Caco-2 (cell line): ENCODE results near the gene DOCK4. TPM values are rescaled to one million over a fixed set of nuclear protein-coding genes. Genes with fewer than 3 reads are reported as not detected.

Experiments used
- BruUV-seq: library from RNA; stranded (reverse); fragments of 400-500 nt; replicated peaks from 2 replicates; lab custom pipeline; 2021; lab: Mats Ljungman, UMichigan
- CTCF ChIA-PET: fragments of 300-600 bp; sonication (Branson Sonifier 250); formaldehyde crosslinking; loops from one replicate; lab custom pipeline; 2022; ENCODE audit warnings: antibody characterized with exemption; lab: Charles Lee
- POLR2A ChIA-PET: fragments of 300-600 bp; sonication (Branson Sonifier 250); formaldehyde crosslinking; loops from one replicate; lab custom pipeline; 2022; ENCODE audit warnings: antibody characterized with exemption; lab: Charles Lee
- DNase-seq, 2 experiments: peaks; one replicate each; pipeline versions ENCODE4 v3.0.0 to v3.0.0-alpha.2; 2020 to 2022
- H3K27me3 ChIP-seq: replicated peaks from 2 replicates; pipeline ENCODE4 v1.6.0; 2011; ENCODE audit warnings: low read length; ENCODE audit not compliant: control insufficient read depth, insufficient read depth
- H3K36me3 ChIP-seq: 2 replicates; pipeline ENCODE4 v1.5.1; 2011; ENCODE audit warnings: low read length; ENCODE audit not compliant: control insufficient read depth, insufficient read depth
- H3K4me1 ChIP-seq: fragments of 250-450 bp; sonication (Bioruptor Pico); 2 replicates; pipeline ENCODE4 v1.5.1; 2020; ENCODE audit warnings: mild to moderate bottlenecking
- H3K4me3 ChIP-seq: 2 replicates; pipeline ENCODE4 v1.5.1; 2011; ENCODE audit warnings: low read depth, mild to moderate bottlenecking, control low read depth, low read length
- H3K9me3 ChIP-seq: fragments of 250-450 bp; sonication (Bioruptor Pico); 2 replicates; pipeline ENCODE4 v1.5.1; 2020; ENCODE audit warnings: mild to moderate bottlenecking, moderate library complexity
- H3K27ac Mint-ChIP-seq: one replicate; pipeline ENCODE4 v1.8.0; 2022; ENCODE audit warnings: mixed read lengths; ENCODE audit not compliant: unreplicated experiment
- H3K27me3 Mint-ChIP-seq: one replicate; pipeline ENCODE4 v1.8.0; 2022; ENCODE audit warnings: mixed read lengths; ENCODE audit not compliant: insufficient read depth, unreplicated experiment
- H3K36me3 Mint-ChIP-seq: one replicate; pipeline ENCODE4 v1.8.0; 2022; ENCODE audit warnings: mild to moderate bottlenecking, mixed read lengths; ENCODE audit not compliant: insufficient read depth, unreplicated experiment
- H3K4me1 Mint-ChIP-seq: one replicate; pipeline ENCODE4 v1.8.0; 2022; ENCODE audit warnings: low read depth, mixed read lengths; ENCODE audit not compliant: unreplicated experiment
- H3K4me3 Mint-ChIP-seq: one replicate; pipeline ENCODE4 v1.8.0; 2022; ENCODE audit warnings: mild to moderate bottlenecking, moderate library complexity, mixed read lengths; ENCODE audit not compliant: unreplicated experiment
- H3K9me3 Mint-ChIP-seq: one replicate; pipeline ENCODE4 v1.8.0; 2022; ENCODE audit warnings: mixed read lengths; ENCODE audit not compliant: unreplicated experiment
- CTCF ChIP-seq, 2 experiments: fragments of 200-600 bp in 1 of 2; IDR thresholded peaks; 1 replicate in 1 of 2; 2 replicates in 1 of 2; pipeline versions ENCODE4 v1.5.1 to v1.8.0; 2011 to 2022; ENCODE audit warnings: antibody characterized with exemption in 1 of 2, control low read depth in 1 of 2, inconsistent platforms in 1 of 2, low read depth in 1 of 2, low read length in 1 of 2, mild to moderate bottlenecking in 1 of 2, moderate library complexity in 1 of 2; ENCODE audit not compliant: insufficient read depth in 1 of 2, severe bottlenecking in 1 of 2, unreplicated experiment in 1 of 2
- intact Hi-C: fragments of 100-400 bp; cut with micrococcal nuclease; formaldehyde crosslinking; loops from one replicate; pipeline ENCODE4 v1.10.0; 2022; ENCODE audit not compliant: unreplicated experiment
- total RNA-seq: library from RNA; stranded (reverse); gene quantifications from 2 replicates; pipeline ENCODE4 v1.2.3, GENCODE V29; 2022

The DOCK4 gene
- total RNA-seq, 1 experiment from 2014 or later = 2.0 TPM

DNA sequence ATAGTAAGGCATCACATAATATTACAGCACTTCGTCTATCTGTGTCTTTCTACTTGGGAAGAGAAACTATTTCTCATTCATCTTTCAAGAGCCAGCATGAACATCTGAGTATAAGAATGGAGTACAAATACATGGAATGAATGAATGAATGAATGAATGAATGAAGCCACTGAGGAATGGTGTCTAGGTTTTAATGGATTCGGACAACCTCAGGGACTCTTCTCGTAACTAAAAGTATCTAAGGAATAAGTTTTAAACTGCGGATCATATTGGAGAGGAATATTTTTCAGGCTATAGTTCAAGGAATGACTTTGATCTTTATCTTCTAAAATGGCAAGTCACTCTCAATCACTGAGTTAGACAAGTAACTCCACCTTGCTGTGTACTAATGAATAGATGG is 199.0 kb downstream of the DOCK4 start:
- H3K9me3 ChIP-seq = no peaks in the 10 kb centered on the region
- CTCF ChIA-PET = no interaction called here
- Mint-ChIP-seq H3K4me1 (peaks cover 3% of the 10 kb centered on the region), H3K36me3 (no peaks in the 10 kb centered on the region), H3K27me3 (no peaks in the 10 kb centered on the region), H3K27ac (no peak overlapping the region), H3K9me3 (no peaks in the 10 kb centered on the region), H3K4me3 (no peak overlapping the region)
- no peak for DNase-seq
- no peaks in the 10 kb centered on the region; the same call in 1 of the 2 replicates for H3K36me3 ChIP-seq
- intact Hi-C loops = no loop called here
- no peak overlapping the region for H3K4me3 ChIP-seq
- BruUV-seq = no TSS peak
- no peak for TF ChIP-seq CTCF (IDR thresholded peaks at IDR 0.05; ENCODE audit: insufficient read depth in 1 of 2, low read depth in 1 of 2, low read length in 1 of 2, severe bottlenecking in 1 of 2, unreplicated experiment in 1 of 2)
- no peaks in the 10 kb centered on the region for H3K4me1 ChIP-seq
- H3K27me3 ChIP-seq = no peaks in the 10 kb centered on the region
- POLR2A ChIA-PET = no interaction called here

DNA sequence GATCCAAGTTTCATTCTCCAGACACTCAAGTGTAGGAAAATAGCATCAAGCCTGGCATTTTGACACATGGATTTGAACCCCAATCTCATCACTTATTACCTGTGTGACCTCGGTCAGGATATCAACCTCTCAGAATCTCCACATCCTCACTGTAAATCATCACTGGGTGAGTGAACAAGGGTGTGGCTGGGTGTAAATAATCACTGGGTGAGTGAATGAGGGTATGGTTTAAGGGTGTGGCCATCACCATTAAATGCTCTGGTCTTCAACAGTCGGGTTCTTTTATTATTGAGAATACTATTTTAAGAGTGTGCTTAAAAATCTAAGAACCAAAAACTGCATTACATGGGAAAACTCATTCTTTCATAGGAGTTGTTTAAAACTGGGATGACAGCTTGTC is 200.1 kb downstream of the DOCK4 start:
- no peak for TF ChIP-seq CTCF (IDR thresholded peaks at IDR 0.05; ENCODE audit: insufficient read depth in 1 of 2, low read depth in 1 of 2, low read length in 1 of 2, severe bottlenecking in 1 of 2, unreplicated experiment in 1 of 2)
- H3K36me3 ChIP-seq = no peaks in the 10 kb centered on the region; the same call in 1 of the 2 replicates

GRCh38 chr7:112005205-112005775 is 200.9 kb downstream of the DOCK4 start:
- H3K4me1 Mint-ChIP-seq = no peaks in the 10 kb centered on the region
- no peak for TF ChIP-seq CTCF (IDR thresholded peaks at IDR 0.05; ENCODE audit: insufficient read depth in 1 of 2, low read depth in 1 of 2, low read length in 1 of 2, severe bottlenecking in 1 of 2, unreplicated experiment in 1 of 2)
- H3K27me3 Mint-ChIP-seq = no peaks in the 10 kb centered on the region
- intact Hi-C loops = no loop called here
- no peaks in the 10 kb centered on the region for H3K36me3 Mint-ChIP-seq
- H3K9me3 Mint-ChIP-seq = no peaks in the 10 kb centered on the region
- ChIA-PET POLR2A (no interaction called here), CTCF (no interaction called here)
- BruUV-seq = no TSS peak
- no peak overlapping the region for H3K4me3 Mint-ChIP-seq
- no peak overlapping the region for H3K4me3 ChIP-seq
- no peaks in the 10 kb centered on the region for H3K27me3 ChIP-seq
- no peaks in the 10 kb centered on the region for H3K9me3 ChIP-seq
- H3K4me1 ChIP-seq = no peaks in the 10 kb centered on the region
- no peak overlapping the region for H3K27ac Mint-ChIP-seq
- no peak for DNase-seq
- H3K36me3 ChIP-seq = no peaks in the 10 kb centered on the region

More for the DNA sequence above, 200.1 kb downstream of the DOCK4 start:
- ChIA-PET POLR2A (no interaction called here), CTCF (no interaction called here)
- intact Hi-C loops = no loop called here
- no peaks in the 10 kb centered on the region for H3K27me3 Mint-ChIP-seq
- no peaks in the 10 kb centered on the region for H3K4me1 Mint-ChIP-seq
- H3K9me3 Mint-ChIP-seq = no peaks in the 10 kb centered on the region
- no peaks in the 10 kb centered on the region for H3K9me3 ChIP-seq
- H3K27me3 ChIP-seq = no peaks in the 10 kb centered on the region
- H3K4me3 ChIP-seq = no peak overlapping the region
- BruUV-seq = no TSS peak
- H3K4me1 ChIP-seq = no peaks in the 10 kb centered on the region
- no peak overlapping the region for H3K27ac Mint-ChIP-seq
- no peaks in the 10 kb centered on the region for H3K36me3 Mint-ChIP-seq
- H3K4me3 Mint-ChIP-seq = no peak overlapping the region
- no peak for DNase-seq
